Common myeloid progenitor, CD34-positive (primary cell): ENCODE measurements around the gene PROX2.

ENCODE experiments used
- CTCF ChIA-PET: fragments of 350-600 bp; sonication (Branson Sonifier 250); formaldehyde crosslinking; loops from one replicate; lab custom pipeline; 2021; ENCODE audit warnings: antibody characterized with exemption; lab: Charles Lee
- POLR2A ChIA-PET: fragments of 350-600 bp; sonication (Branson Sonifier 250); formaldehyde crosslinking; loops from one replicate; lab custom pipeline; 2021; ENCODE audit warnings: antibody characterized with exemption; lab: Charles Lee
- DNase-seq, 3 donors: peaks; one replicate each; pipeline versions ENCODE4 v3.0.0 to v3.0.0-alpha.2; 2013
- H3K27ac ChIP-seq, 2 experiments: 1 replicate in 1 of 2; 2 replicates in 1 of 2; pipeline ENCODE4 v1.7.0; 2013; ENCODE audit warnings: inconsistent platforms in 2 of 2, low read length in 2 of 2, mild to moderate bottlenecking in 2 of 2, low read depth in 1 of 2, moderate library complexity in 1 of 2; ENCODE audit not compliant: severe bottlenecking in 2 of 2, insufficient read depth in 1 of 2, poor library complexity in 1 of 2
- H3K27me3 ChIP-seq, 5 experiments: replicated peaks in 2 of 5; 1 replicate in 3 of 5; 2 replicates in 2 of 5; pipeline versions ENCODE4 v1.6.1 to v1.7.0; 2013; ENCODE audit warnings: low read length in 4 of 5, mild to moderate bottlenecking in 2 of 5, moderate library complexity in 2 of 5, inconsistent platforms in 1 of 5; ENCODE audit not compliant: insufficient read depth in 5 of 5, control insufficient read depth in 4 of 5
- H3K36me3 ChIP-seq, 4 experiments: 1 replicate in 2 of 4; 2 replicates in 2 of 4; pipeline versions ENCODE4 v1.6.1 to v1.7.0; 2013; ENCODE audit warnings: low read length in 3 of 4, control low read depth in 1 of 4, mild to moderate bottlenecking in 1 of 4; ENCODE audit not compliant: control insufficient read depth in 4 of 4, insufficient read depth in 4 of 4
- H3K4me1 ChIP-seq, 4 experiments: 1 replicate in 3 of 4; 2 replicates in 1 of 4; pipeline versions ENCODE4 v1.6.1 to v1.7.1; 2013; ENCODE audit warnings: low read length in 3 of 4, mild to moderate bottlenecking in 3 of 4, control low read depth in 1 of 4, inconsistent platforms in 1 of 4, moderate library complexity in 1 of 4; ENCODE audit not compliant: control insufficient read depth in 4 of 4, insufficient read depth in 4 of 4; ENCODE audit errors: control extremely low read depth in 1 of 4
- H3K4me3 ChIP-seq, 7 experiments: 1 replicate in 4 of 7; 2 replicates in 3 of 7; pipeline versions ENCODE4 v1.5.1 to v1.7.0; 2013; ENCODE audit warnings: mild to moderate bottlenecking in 7 of 7, low read length in 6 of 7, moderate library complexity in 6 of 7, inconsistent platforms in 2 of 7, low read depth in 2 of 7, control low read depth in 1 of 7; ENCODE audit not compliant: insufficient read depth in 4 of 7, control insufficient read depth in 1 of 7; ENCODE audit errors: extremely low read depth in 1 of 7
- H3K9me3 ChIP-seq, 5 experiments: 1 replicate in 4 of 5; 2 replicates in 1 of 5; pipeline versions ENCODE4 v1.6.1 to v1.7.1; 2013; ENCODE audit warnings: low read length in 4 of 5, mild to moderate bottlenecking in 2 of 5, inconsistent platforms in 1 of 5, low read depth in 1 of 5, moderate library complexity in 1 of 5; ENCODE audit not compliant: control insufficient read depth in 4 of 5, insufficient read depth in 2 of 5; ENCODE audit errors: control extremely low read depth in 1 of 5
- WGBS: methylation state at CpG from one replicate; pipeline ENCODE4 v1.1.5; 2013; ENCODE audit not compliant: insufficient coverage; 5-methylcytosine and 5-hydroxymethylcytosine counted together

The PROX2 gene

GRCh38 chr14:74852922-74853530 lies 22.9 kb downstream of the PROX2 start:
- Histone ChIP-seq H3K4me1 (peaks cover 0 to 9% (median 2%) of the 10 kb centered on the region in 4 experiments), H3K9me3 (no peaks in the 10 kb centered on the region), H3K27ac (no peak overlapping the region), H3K4me3 (no peak overlapping the region), H3K36me3 (no peaks in the 10 kb centered on the region), H3K27me3 (no peaks in the 10 kb centered on the region)
- WGBS, result 90% methylated on average over 1 of the region's 2 CpGs
- POLR2A ChIA-PET, result no interaction called here
- CTCF ChIA-PET, result interaction anchor here (4.3 to 22.1 kb wide), 5 partner anchors 8 to 56 kb away, joined by 24 to 498 read pairs (median 281); partner anchors contain the start of genes DLST and PROX2
- DNase-seq, result no peak

DNA sequence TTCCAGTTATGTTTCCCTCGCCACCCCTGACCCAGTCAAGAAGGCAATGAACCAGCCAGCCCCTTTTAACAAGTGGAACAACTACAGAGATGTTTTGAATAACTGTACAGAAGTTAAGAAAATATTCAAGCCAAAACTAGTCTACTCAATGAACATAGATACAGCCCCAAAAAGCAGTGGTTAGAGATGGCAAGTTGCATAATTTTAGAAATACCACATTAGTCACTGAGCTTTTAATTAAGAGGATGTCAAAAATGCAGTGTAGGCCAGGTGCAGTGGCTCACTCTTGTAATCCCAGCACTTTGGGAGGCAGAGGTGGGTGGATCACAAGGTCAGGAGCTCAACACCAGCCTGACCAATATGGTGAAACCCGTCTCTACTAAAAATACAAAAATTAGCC lies 27.2 kb downstream of the PROX2 start:
- CTCF ChIA-PET, result interaction anchor here (0.9 to 22.1 kb wide), 3 partner anchors 12 to 60 kb away, joined by 3 to 498 read pairs (median 64); no protein-coding TSS in a partner anchor
- 100% methylated on average over 1 of the region's 2 CpGs for WGBS
- Histone ChIP-seq H3K36me3 (no peaks in the 10 kb centered on the region), H3K4me1 (peaks cover 0 to 4% (median 2%) of the 10 kb centered on the region in 4 experiments), H3K4me3 (no peak overlapping the region), H3K27ac (no peak overlapping the region), H3K9me3 (no peaks in the 10 kb centered on the region), H3K27me3 (no peaks in the 10 kb centered on the region)
- peak in 2 of 3 donors; percentile 24 to 26 for DNase-seq
- POLR2A ChIA-PET, result no interaction called here

DNA sequence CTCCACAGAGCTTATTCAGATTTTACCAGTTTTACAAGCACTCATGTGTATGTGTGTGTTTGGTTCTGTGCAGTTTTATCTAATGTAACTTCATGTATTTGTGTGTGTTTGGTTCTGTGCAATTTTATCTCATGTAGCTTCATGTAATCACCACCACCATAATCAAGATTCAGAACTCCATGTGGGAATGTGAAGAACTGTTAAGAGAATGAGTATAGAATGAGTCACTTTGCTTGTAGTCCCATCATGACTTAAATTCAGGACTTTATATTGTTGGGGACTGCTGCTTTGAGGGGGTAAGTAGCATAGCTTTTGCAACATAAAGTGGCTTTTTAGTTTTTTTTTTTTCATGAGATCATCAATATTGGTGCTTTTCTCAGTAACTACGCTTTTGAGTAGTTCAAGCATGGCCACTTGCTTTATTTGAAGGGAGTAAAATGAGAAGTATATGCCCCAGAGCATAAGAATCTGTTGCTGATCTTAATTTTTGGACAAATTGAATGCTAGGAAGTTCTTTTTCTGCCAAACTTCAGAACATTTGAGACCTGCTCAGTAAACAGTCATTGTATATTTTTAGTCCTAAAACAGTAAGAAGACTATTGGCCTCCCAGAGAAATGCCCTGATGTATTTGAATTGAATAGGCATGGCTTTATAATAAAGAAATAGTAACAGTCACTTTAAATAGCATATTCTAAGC lies 28.8 kb downstream of the PROX2 start:
- no peak for DNase-seq
- CTCF ChIA-PET, result interaction anchor here (0.9 to 6.6 kb wide), 5 partner anchors 9 to 59 kb away, joined by 3 to 64 read pairs (median 13); no protein-coding TSS in a partner anchor
- POLR2A ChIA-PET, result interaction anchor here (0.5 kb wide), 1 partner anchor 35 kb away, joined by 3 read pairs; no protein-coding TSS in a partner anchor
- Histone ChIP-seq H3K27ac (no peak overlapping the region), H3K9me3 (no peaks in the 10 kb centered on the region), H3K4me1 (peaks cover 0 to 7% (median 0%) of the 10 kb centered on the region in 4 experiments), H3K36me3 (peaks cover 0 to 2% (median 0%) of the 10 kb centered on the region in 4 experiments), H3K4me3 (no peak overlapping the region), H3K27me3 (no peaks in the 10 kb centered on the region)
- 100% methylated on average over 1 of the region's 1 CpG for WGBS

GRCh38 chr14:74846168-74846567 lies 29.8 kb downstream of the PROX2 start:
- Histone ChIP-seq H3K36me3 (peaks cover 0 to 2% (median under 1%) of the 10 kb centered on the region in 4 experiments), H3K4me3 (no peak overlapping the region), H3K27ac (no peak overlapping the region), H3K4me1 (peaks cover 0 to 13% (median under 1%) of the 10 kb centered on the region in 4 experiments), H3K27me3 (no peaks in the 10 kb centered on the region), H3K9me3 (no peaks in the 10 kb centered on the region)
- WGBS, result 94% methylated on average over 3 of the region's 3 CpGs
- POLR2A ChIA-PET, result no interaction called here
- DNase-seq, result no peak
- CTCF ChIA-PET, result interaction anchor here (0.6 to 3.5 kb wide), 4 partner anchors 10 to 409 kb away, joined by 3 to 16 read pairs (median 9); no protein-coding TSS in a partner anchor

GRCh38 chr14:74843653-74844052 lies 32.3 kb downstream of the PROX2 start:
- no peaks in the 10 kb centered on the region for H3K9me3 ChIP-seq
- peaks cover 0 to 8% (median 3%) of the 10 kb centered on the region in 4 experiments for H3K36me3 ChIP-seq
- no peak overlapping the region for H3K4me3 ChIP-seq
- no peaks in the 10 kb centered on the region for H3K27me3 ChIP-seq
- POLR2A ChIA-PET, result no interaction called here
- CTCF ChIA-PET, result interaction anchor here (3.5 kb wide), 1 partner anchor 18 kb away, joined by 16 read pairs; no protein-coding TSS in a partner anchor
- no peak overlapping the region for H3K27ac ChIP-seq
- H3K4me1 ChIP-seq, result peaks cover 0 to 18% (median 4%) of the 10 kb centered on the region in 4 experiments
- DNase-seq, result no peak

DNA sequence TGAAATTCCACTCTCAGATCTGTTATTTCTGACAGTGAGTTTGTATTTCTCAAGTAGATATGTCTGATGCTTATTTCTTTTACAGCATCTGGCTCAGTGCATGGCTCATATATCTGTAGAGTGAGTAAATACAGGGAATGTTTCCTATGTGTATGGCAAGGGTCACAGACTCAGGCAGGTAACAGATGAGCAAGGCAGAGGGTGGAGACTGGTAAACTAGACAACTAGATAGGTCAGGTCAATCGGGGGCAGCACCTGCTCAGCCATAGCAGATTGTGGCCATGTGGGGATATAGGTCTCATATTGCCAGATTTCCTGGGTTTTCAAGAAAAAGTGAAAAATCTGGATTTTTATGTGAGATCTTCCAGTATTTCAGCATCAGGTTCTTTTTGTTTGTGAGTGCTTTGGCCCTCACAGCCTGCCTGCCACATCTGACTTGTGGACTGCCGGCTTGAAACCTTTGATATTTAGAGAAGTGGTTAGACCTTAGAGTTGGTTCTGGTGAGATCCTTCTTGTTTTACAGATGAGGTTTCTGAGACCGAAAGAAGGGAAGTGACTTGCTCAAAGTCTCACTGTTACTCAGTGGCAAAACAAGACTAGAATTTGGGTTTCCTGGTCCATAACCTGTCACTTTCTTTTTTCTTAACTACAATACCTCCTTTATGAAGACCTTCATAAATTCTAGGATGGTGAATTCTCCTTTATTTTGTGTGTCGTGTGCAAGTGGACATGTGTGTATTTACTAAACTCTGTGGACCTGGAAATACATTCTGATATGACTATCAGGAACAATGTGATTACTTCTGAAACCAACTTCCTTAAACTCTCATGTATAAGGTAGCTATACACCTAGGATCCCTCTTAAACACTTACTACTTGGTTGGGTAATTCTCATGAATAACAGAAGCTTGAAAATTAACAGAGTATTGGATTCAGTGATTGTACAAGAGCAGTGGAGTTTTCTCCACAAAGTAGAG lies 34.4 kb downstream of the PROX2 start:
- 58% methylated on average over 3 of the region's 4 CpGs for WGBS
- H3K27ac ChIP-seq, result no peak overlapping the region
- peaks cover 0 to 10% (median 7%) of the 10 kb centered on the region in 4 experiments for H3K36me3 ChIP-seq
- no peaks in the 10 kb centered on the region for H3K27me3 ChIP-seq
- DNase-seq, result peak in 2 of 3 donors; percentile 79 to 86
- no peaks in the 10 kb centered on the region for H3K9me3 ChIP-seq
- no peak overlapping the region for H3K4me3 ChIP-seq
- H3K4me1 ChIP-seq, result peaks cover 8 to 33% (median 19%) of the 10 kb centered on the region in 4 experiments
- CTCF ChIA-PET, result interaction anchor here (0.8 to 4.7 kb wide), 9 partner anchors 12 to 79 kb away, joined by 3 to 24 read pairs (median 4); partner anchors contain the start of genes PROX2 and YLPM1
- POLR2A ChIA-PET, result no interaction called here
